Lower leg skin (tissue), 3 donors: ENCODE results near the gene ZNF593.

Source experiments
- POLR2A ChIP-seq, 2 donors: fragments of 450-650 bp; IDR thresholded peaks; one replicate each; pipeline ENCODE4 v1.6.1; 2016 to 2017; ENCODE audit warnings: antibody characterized with exemption in 2 of 2, mild to moderate bottlenecking in 1 of 2, moderate library complexity in 1 of 2
- TF ChIP-seq, protein P1 (sequence below), 3 donors: fragments of 450-650 bp; IDR thresholded peaks; one replicate each; pipeline ENCODE4 v1.5.1; 2016; ENCODE audit warnings: antibody characterized with exemption in 3 of 3, mild to moderate bottlenecking in 3 of 3, moderate library complexity in 2 of 3

DNA sequence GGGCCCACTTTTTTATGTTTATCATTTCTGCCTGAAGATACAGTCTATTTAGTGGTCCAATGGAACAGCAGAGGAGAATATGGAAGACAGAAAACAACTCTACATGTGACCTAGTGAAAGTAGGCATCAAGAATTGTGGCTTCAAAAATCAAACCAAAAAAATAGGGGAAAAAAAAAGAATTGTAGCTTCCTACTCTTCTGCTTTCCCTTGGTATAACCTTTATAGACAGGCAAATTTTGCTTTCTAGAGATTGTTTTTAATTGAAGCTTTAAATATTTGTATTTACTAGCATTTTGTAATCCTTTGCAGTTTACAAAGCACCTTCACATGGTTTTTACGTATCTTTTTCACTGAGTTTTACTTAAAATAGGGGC is 43.8 kb upstream of the ZNF593 start:
- TF ChIP-seq, protein P1, sequence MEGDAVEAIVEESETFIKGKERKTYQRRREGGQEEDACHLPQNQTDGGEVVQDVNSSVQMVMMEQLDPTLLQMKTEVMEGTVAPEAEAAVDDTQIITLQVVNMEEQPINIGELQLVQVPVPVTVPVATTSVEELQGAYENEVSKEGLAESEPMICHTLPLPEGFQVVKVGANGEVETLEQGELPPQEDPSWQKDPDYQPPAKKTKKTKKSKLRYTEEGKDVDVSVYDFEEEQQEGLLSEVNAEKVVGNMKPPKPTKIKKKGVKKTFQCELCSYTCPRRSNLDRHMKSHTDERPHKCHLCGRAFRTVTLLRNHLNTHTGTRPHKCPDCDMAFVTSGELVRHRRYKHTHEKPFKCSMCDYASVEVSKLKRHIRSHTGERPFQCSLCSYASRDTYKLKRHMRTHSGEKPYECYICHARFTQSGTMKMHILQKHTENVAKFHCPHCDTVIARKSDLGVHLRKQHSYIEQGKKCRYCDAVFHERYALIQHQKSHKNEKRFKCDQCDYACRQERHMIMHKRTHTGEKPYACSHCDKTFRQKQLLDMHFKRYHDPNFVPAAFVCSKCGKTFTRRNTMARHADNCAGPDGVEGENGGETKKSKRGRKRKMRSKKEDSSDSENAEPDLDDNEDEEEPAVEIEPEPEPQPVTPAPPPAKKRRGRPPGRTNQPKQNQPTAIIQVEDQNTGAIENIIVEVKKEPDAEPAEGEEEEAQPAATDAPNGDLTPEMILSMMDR (IDR thresholded peaks at IDR 0.05), result no peak
- no peak for TF ChIP-seq POLR2A (IDR thresholded peaks at IDR 0.05)
